ENCODE results near the gene GLIS1. TPM values are rescaled to one million over a fixed set of nuclear protein-coding genes. Genes with fewer than 3 reads are reported as not detected.

GLIS1 gene
- total and polyA plus RNA-seq, 9 donors = 0.12 to 2.9 (median 0.48) TPM; not detected in 1

DNA sequence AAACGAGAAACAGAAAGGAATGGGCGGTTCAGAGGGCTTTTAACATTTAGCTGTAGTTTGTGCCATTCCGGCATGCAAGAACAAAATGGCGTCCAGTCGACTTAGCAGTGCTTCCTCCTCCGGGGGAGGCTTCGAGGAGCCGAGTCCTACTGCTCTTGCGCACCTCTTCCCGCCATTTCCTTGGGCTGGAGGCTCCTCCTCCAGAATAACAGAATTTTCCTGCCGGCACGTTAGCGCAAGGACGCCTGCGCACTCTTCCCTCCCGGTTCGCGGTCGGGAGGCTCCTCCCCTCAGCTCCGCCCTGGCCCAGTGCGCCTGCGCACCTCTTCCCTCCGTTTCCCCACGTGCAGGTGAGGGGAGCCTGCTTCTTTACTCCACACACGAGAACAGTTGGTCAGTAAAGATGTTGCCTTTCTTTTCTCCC, 278.7 kb downstream of the GLIS1 start:
- Histone ChIP-seq H3K27me3 (no peaks in the 10 kb centered on the region), H3K27ac (no peak overlapping the region), H3K4me3 (no peak overlapping the region), H3K9me3 (no peaks in the 10 kb centered on the region), H3K4me1 (ENCODE audit: insufficient read depth) (no peaks in the 10 kb centered on the region), H3K36me3 (no peaks in the 10 kb centered on the region)
- no peak for TF ChIP-seq EP300 (IDR thresholded peaks at IDR 0.05)
- TF ChIP-seq POLR2A (IDR thresholded peaks at IDR 0.05) = no peak
- TF ChIP-seq, protein P1, sequence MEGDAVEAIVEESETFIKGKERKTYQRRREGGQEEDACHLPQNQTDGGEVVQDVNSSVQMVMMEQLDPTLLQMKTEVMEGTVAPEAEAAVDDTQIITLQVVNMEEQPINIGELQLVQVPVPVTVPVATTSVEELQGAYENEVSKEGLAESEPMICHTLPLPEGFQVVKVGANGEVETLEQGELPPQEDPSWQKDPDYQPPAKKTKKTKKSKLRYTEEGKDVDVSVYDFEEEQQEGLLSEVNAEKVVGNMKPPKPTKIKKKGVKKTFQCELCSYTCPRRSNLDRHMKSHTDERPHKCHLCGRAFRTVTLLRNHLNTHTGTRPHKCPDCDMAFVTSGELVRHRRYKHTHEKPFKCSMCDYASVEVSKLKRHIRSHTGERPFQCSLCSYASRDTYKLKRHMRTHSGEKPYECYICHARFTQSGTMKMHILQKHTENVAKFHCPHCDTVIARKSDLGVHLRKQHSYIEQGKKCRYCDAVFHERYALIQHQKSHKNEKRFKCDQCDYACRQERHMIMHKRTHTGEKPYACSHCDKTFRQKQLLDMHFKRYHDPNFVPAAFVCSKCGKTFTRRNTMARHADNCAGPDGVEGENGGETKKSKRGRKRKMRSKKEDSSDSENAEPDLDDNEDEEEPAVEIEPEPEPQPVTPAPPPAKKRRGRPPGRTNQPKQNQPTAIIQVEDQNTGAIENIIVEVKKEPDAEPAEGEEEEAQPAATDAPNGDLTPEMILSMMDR (IDR thresholded peaks at IDR 0.05) = no peak
- no peak for DNase-seq
- intact Hi-C loops (cut with DNase I) = no loop called here
- WGBS, 3 donors = 93 to 95% (median 94%) methylated on average over 25 of the region's 25 CpGs

DNA sequence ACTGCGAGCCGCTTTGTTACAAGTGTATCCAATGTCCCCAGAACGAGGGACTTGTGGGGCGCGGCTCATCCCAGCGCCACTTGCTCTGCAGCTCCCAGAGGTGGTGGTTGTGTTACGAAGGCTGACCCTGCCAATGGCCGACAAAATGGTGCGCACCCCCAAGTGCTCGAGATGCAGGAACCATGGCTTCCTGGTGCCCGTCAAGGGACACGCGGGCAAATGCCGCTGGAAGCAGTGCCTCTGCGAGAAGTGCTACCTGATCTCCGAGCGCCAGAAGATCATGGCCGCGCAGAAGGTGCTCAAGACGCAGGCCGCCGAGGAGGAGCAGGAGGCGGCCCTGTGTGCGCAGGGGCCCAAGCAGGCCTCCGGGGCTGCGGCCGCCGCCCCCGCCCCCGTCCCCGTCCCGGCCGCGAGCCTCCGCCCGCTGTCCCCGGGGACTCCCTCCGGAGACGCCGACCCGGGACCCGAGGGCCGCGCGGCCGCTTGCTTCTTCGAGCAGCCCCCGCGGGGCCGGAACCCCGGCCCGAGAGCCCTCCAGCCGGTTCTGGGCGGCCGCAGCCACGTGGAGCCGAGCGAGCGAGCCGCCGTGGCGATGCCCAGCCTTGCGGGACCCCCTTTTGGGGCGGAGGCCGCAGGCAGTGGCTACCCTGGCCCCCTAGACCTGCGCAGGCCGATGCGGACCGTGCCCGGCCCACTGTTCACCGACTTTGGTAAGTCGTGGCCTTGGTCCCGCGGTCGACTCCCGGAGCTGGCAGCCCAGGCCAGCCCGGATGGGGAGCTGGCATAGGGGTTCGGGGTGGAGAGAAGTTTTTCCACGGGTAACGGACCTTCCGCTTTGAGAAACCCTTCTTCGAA, 279.4 kb downstream of the GLIS1 start, which contains the start of gene DMRTB1:
Gene DMRTB1 (plus strand): TSS at position 79 of the 855 bp plus-strand sequence. CDS start 55 bp downstream, at position 134.
- no peak for DNase-seq
- intact Hi-C loops (cut with DNase I) = no loop called here
- H3K27ac ChIP-seq = no peak within 1 kb of the TSS
- no peaks in the 10 kb centered on the region for H3K27me3 ChIP-seq
- H3K36me3 ChIP-seq = no peaks in the 10 kb centered on the region
- TF ChIP-seq, protein P1 (IDR thresholded peaks at IDR 0.05) = no peak
- TF ChIP-seq EP300 (IDR thresholded peaks at IDR 0.05) = no peak
- TF ChIP-seq POLR2A (IDR thresholded peaks at IDR 0.05) = no peak
- H3K9me3 ChIP-seq = no peaks in the 10 kb centered on the region
- 94 to 96% (median 95%) methylated on average over 67 to 82 of the region's 82 CpGs for WGBS, 3 donors
- no peaks in the 10 kb centered on the region for H3K4me1 ChIP-seq (ENCODE audit: insufficient read depth)
- no peak within 1 kb of the TSS for H3K4me3 ChIP-seq

DNA sequence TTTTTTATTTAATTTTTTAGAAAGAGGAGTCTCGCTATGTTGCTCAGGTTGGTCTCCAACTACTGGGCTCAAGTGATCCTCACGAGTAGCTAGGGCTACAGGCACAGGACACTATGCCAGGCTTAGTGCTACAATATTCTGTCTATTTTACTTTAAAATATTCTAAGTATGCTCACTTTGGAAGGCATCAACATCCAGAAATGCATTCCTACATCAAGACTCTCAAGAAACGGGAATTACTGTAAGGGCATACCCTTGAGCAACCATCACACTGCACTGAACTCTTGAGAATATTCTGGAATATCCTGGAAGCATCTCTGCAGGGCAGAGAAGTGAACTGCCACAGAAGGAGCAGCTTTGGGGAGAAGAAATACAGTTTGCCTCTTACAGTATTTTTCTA, 280.3 kb downstream of the GLIS1 start:
- TF ChIP-seq, protein P1 (IDR thresholded peaks at IDR 0.05) = no peak
- TF ChIP-seq EP300 (IDR thresholded peaks at IDR 0.05) = no peak
- no peak for TF ChIP-seq POLR2A (IDR thresholded peaks at IDR 0.05)
- Histone ChIP-seq H3K36me3 (no peaks in the 10 kb centered on the region), H3K9me3 (no peaks in the 10 kb centered on the region), H3K27me3 (no peaks in the 10 kb centered on the region), H3K27ac (no peak overlapping the region), H3K4me3 (no peak overlapping the region), H3K4me1 (ENCODE audit: insufficient read depth) (no peaks in the 10 kb centered on the region)
- intact Hi-C loops (cut with DNase I) = no loop called here
- 54 to 57% (median 55%) methylated on average over 3 of the region's 3 CpGs for WGBS, 3 donors
- DNase-seq = no peak

Small RNA genes lying within 50 kb of the gene (small RNA-seq; reads per million reads assigned to genes)
- gene RF00418 (not detected), gene RNU7-95P (not detected)

Other genes with a start within 250 kb of the GLIS1 start
- gene NDC1, start 99.1 kb upstream of the GLIS1 start, total RNA-seq = 10 to 100 TPM in 2 of 7 donors, 1 to 10 TPM in 5; 6.2 to 11.9 (median 8.6) TPM
- 1 to 10 TPM; 4.3 to 9.5 TPM for gene NDC1, start 99.1 kb upstream of the GLIS1 start, polyA plus RNA-seq
- 10 to 100 TPM; 11.5 to 20.9 (median 18.3) TPM for gene YIPF1, start 150.6 kb upstream of the GLIS1 start, total RNA-seq
- 10 to 100 TPM; 14.6 to 47.8 TPM for gene YIPF1, start 150.6 kb upstream of the GLIS1 start, polyA plus RNA-seq
- under 1 TPM in 1 of 7 donors, not detected in 6; 0.46 TPM for gene DIO1, start 155.0 kb upstream of the GLIS1 start, total RNA-seq
- gene DIO1, start 155.0 kb upstream of the GLIS1 start, polyA plus RNA-seq = not detected
- 10 to 100 TPM; 24.2 to 39.3 (median 28.5) TPM for gene IFT25, start 206.5 kb upstream of the GLIS1 start, total RNA-seq
- 10 to 100 TPM; 27.6 to 39.4 TPM for gene IFT25, start 206.5 kb upstream of the GLIS1 start, polyA plus RNA-seq
- 10 to 100 TPM; 14.5 to 29.1 (median 20.8) TPM for gene LRRC42, start 207.2 kb upstream of the GLIS1 start, total RNA-seq
- gene LRRC42, start 207.2 kb upstream of the GLIS1 start, polyA plus RNA-seq = 10 to 100 TPM; 17.1 to 22.3 TPM

Measured in ovary (tissue), 9 donors.